Thyroid gland (tissue), 4 donors: ENCODE measurements around the gene TMCO4. TPM values are rescaled to one million over a fixed set of nuclear protein-coding genes. Genes with fewer than 3 reads are reported as not detected.
A peak's percentile ranks its signal among the peaks of the same experiment; 100 is the strongest.

ENCODE experiments used
- DNase-seq, 2 donors: peaks; one replicate each; pipeline ENCODE4 v3.0.0-alpha.2; 2019
- H3K27ac ChIP-seq, 3 donors: fragments of 200-600 bp; sonication (generic); 1 replicate in 2 of 3; 2 replicates in 1 of 3; pipeline ENCODE4 v1.5.1; 2016 to 2019; ENCODE audit warnings: mild to moderate bottlenecking in 1 of 3, moderate library complexity in 1 of 3
- H3K27me3 ChIP-seq: fragments of 200-600 bp; sonication (generic); one replicate; pipeline ENCODE4 v1.5.1; 2019
- H3K36me3 ChIP-seq, 2 donors: fragments of 200-600 bp; sonication (generic); one replicate each; pipeline ENCODE4 v1.5.1; 2016 to 2019
- H3K4me1 ChIP-seq, 2 donors: fragments of 200-600 bp; sonication (generic); one replicate each; pipeline ENCODE4 v1.5.1; 2017 to 2019
- H3K4me3 ChIP-seq, 3 donors: fragments of 200-600 bp; sonication (generic); replicated peaks in 1 of 3; 1 replicate in 2 of 3; 2 replicates in 1 of 3; pipeline ENCODE4 v1.5.1; 2016; ENCODE audit warnings: mild to moderate bottlenecking in 1 of 3
- H3K9me3 ChIP-seq: fragments of 200-600 bp; sonication (generic); one replicate; pipeline ENCODE4 v1.5.1; 2017
- POLR2A ChIP-seq, 2 donors: fragments of 450-650 bp; IDR thresholded peaks; one replicate each; pipeline ENCODE4 v1.6.1; 2017; ENCODE audit warnings: antibody characterized with exemption in 2 of 2, mild to moderate bottlenecking in 2 of 2, moderate library complexity in 1 of 2
- WGBS, 2 donors: methylation state at CpG; one replicate each; pipeline ENCODE4 v1.1.5; 2017; 5-methylcytosine and 5-hydroxymethylcytosine counted together
- intact Hi-C: fragments of 100-400 bp; cut with DNase I; formaldehyde crosslinking; loops from one replicate; pipeline ENCODE4 v1.15.1; 2023
- total RNA-seq, 4 donors: library from RNA; depleted of rRNA; stranded (reverse); fragments of >200 nt; gene quantifications; one replicate each; pipeline ENCODE4 v1.2.3, GENCODE V29; 2016
- TF ChIP-seq, protein P1 (sequence below), 6 experiments: fragments of 200-600 bp in 3 of 6; fragments of 450-650 bp in 3 of 6; sonication (generic) in 3 of 6; IDR thresholded peaks; one replicate each; pipeline ENCODE4 v1.5.1; 2016 to 2019; ENCODE audit warnings: antibody characterized with exemption in 6 of 6, mild to moderate bottlenecking in 2 of 6, inconsistent platforms in 1 of 6, moderate library complexity in 1 of 6

Gene TMCO4
- total RNA-seq, 4 donors from 2014 or later = 34.3 to 67.7 (median 61.4) TPM

DNA sequence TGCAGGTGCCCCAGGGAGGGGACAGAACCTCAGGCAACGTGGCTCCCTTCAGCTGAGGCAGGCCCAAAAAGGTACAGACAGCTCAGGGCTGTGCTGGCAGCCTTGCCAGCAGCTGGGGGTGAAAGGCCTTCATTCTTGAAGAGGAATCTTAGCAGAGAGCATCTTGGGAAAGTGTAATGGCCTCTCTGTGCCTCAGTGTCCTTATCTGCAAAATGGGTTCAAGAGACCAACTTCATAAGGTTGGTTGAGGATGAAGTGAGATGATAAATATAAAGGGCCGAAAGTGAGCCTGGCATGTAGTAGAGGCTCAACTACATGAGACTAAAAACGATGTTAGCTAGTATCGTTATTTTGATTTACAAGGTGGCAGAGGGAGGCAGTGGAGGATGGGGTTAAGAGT is 26.2 kb downstream of the TMCO4 start:
- no peak overlapping the region for H3K27ac ChIP-seq
- H3K27me3 ChIP-seq = no peaks in the 10 kb centered on the region
- WGBS, 2 donors = 93% methylated on average over 4 of the region's 4 CpGs
- DNase-seq = no peak
- no peak overlapping the region for H3K4me3 ChIP-seq
- no peak for TF ChIP-seq POLR2A (IDR thresholded peaks at IDR 0.05)
- TF ChIP-seq, protein P1, sequence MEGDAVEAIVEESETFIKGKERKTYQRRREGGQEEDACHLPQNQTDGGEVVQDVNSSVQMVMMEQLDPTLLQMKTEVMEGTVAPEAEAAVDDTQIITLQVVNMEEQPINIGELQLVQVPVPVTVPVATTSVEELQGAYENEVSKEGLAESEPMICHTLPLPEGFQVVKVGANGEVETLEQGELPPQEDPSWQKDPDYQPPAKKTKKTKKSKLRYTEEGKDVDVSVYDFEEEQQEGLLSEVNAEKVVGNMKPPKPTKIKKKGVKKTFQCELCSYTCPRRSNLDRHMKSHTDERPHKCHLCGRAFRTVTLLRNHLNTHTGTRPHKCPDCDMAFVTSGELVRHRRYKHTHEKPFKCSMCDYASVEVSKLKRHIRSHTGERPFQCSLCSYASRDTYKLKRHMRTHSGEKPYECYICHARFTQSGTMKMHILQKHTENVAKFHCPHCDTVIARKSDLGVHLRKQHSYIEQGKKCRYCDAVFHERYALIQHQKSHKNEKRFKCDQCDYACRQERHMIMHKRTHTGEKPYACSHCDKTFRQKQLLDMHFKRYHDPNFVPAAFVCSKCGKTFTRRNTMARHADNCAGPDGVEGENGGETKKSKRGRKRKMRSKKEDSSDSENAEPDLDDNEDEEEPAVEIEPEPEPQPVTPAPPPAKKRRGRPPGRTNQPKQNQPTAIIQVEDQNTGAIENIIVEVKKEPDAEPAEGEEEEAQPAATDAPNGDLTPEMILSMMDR (IDR thresholded peaks at IDR 0.05) = no peak
- no peaks in the 10 kb centered on the region for H3K9me3 ChIP-seq
- intact Hi-C loops = no loop called here
- H3K4me1 ChIP-seq = no peaks in the 10 kb centered on the region
- peaks cover 17 to 34% of the 10 kb centered on the region in 2 donors for H3K36me3 ChIP-seq

DNA sequence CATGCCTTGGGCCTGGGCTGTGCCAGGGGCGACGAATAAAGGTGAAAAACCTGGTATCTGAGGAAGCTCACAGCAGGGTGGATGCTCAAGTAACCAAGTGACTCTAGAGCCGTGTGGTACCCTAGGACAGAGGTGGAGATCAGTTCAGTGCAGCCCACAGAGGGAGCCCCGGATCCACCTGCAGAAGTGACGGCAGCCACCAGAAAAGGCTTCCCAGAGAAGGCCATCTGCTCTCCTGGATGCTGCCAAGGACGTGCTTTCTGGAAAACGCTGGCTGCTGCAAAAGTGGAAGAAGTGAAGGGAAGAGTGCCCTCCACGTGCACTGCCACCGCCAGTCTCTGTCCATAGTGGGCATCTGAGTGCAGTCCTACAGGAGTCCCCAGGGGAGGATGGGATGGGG is 27.7 kb downstream of the TMCO4 start:
- no peak for DNase-seq
- H3K27me3 ChIP-seq = no peaks in the 10 kb centered on the region
- no peaks in the 10 kb centered on the region for H3K9me3 ChIP-seq
- intact Hi-C loops = no loop called here
- no peak for TF ChIP-seq POLR2A (IDR thresholded peaks at IDR 0.05)
- TF ChIP-seq, protein P1 (IDR thresholded peaks at IDR 0.05) = no peak
- WGBS, 2 donors = 84 to 88% methylated on average over 9 of the region's 9 CpGs
- no peak overlapping the region for H3K4me3 ChIP-seq
- no peak overlapping the region for H3K27ac ChIP-seq
- H3K4me1 ChIP-seq = no peaks in the 10 kb centered on the region
- H3K36me3 ChIP-seq = peaks cover 17 to 29% of the 10 kb centered on the region in 2 donors

DNA sequence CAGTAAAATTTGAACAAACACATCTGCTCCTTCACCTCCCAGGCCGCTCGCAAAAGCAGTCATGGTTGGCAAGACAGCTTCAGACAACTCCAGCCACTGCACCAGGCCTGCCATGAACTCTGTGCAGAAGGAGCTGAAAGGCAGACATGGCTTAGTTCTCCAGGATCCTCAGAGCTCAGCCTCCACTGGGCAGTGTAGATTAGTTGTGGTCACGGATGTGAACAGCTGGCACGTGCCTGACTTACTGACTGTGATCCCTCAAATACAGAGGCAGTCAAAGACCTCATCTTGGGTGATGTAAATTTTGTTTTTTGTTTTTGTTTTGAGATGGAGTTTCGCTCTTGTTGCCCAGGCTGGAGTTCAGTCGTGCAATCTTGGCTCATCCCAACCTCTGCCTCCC is 28.4 kb downstream of the TMCO4 start:
- Histone ChIP-seq H3K9me3 (no peaks in the 10 kb centered on the region), H3K36me3 (peaks cover 17 to 28% of the 10 kb centered on the region in 2 donors), H3K4me1 (no peaks in the 10 kb centered on the region), H3K4me3 (no peak overlapping the region), H3K27me3 (no peaks in the 10 kb centered on the region), H3K27ac (no peak overlapping the region)
- 81 to 92% methylated on average over 6 of the region's 6 CpGs for WGBS, 2 donors
- intact Hi-C loops = no loop called here
- DNase-seq = peak in 1 of 2 donors; percentile 48
- no peak for TF ChIP-seq POLR2A (IDR thresholded peaks at IDR 0.05)
- TF ChIP-seq, protein P1 (IDR thresholded peaks at IDR 0.05) = no peak

DNA sequence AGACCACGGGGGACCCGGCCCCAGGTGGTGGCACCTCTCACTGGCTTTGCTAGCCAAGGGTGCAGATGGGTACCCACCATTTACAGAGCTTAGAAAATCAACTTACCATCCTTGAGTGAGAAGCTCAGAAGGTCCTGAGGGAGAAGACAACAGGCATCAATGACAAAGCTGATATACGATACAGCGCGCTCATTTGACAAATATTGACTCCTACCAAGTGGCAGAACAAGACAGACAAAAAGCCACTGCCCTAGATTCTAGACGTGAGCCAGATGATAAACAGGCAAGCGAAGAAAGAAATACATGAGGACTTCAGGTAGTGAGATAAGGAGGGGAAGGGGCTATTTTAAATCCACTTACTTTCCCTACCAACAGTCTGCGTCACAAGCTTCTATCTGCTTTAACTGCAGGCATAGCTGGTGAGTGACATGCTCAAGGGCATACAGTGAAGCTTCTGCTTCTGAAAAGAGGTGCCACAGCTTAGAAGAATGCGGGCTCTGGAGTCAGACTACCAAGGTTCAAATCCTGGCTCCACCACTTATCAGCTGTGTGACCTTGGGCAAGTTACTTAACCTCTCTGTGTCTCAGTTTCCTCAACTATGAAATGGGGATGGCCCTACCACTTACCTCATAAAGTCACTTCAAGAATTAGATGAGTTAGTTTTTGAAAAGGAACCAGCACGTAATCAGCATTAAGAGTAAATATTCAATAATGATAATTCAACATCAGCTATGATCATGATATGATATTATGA is 29.1 kb downstream of the TMCO4 start:
- Histone ChIP-seq H3K27me3 (no peaks in the 10 kb centered on the region), H3K4me1 (no peaks in the 10 kb centered on the region), H3K9me3 (no peaks in the 10 kb centered on the region), H3K36me3 (peaks cover 17 to 28% of the 10 kb centered on the region in 2 donors), H3K4me3 (no peak overlapping the region), H3K27ac (no peak overlapping the region)
- intact Hi-C loops = no loop called here
- DNase-seq = no peak
- WGBS, 2 donors = 79% methylated on average over 10 of the region's 10 CpGs
- no peak for TF ChIP-seq POLR2A (IDR thresholded peaks at IDR 0.05)
- TF ChIP-seq, protein P1 (IDR thresholded peaks at IDR 0.05) = no peak

DNA sequence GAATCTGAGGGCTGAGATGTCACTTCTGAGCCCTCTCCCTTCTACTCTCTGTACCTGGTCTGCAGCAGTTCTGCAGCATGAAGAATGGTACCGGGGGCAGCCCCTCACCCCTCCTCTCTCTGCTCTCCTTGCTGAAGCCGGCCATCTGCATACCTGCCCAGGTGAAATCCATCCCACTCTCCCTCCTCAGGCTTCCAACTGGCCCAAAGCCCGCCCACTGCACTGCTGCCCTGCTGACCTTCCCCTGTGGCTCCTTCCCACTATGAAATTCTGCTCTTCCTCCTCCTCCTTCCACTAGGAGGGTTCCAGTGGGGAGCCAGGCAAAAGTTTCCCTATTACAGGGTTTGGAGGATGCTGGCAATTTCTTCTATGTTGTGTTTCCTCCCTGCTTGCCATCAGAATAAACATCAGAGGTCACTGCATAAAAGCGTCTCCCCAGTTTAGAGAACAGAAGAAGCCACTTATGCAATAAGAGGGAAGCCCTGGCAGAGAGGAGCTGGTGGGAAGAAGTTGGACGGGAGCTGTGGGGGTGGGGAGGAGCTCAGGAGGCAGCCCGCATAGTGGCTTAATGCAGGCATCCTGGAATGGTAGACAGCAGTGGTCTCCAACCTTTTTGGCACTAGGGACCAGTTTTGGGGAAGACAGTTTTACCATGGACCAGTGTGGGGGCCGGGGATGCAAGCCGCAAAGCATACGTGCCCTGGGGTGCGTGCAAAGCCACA is 30.3 kb downstream of the TMCO4 start:
- H3K36me3 ChIP-seq = peaks cover 17 to 28% of the 10 kb centered on the region in 2 donors
- TF ChIP-seq, protein P1 (IDR thresholded peaks at IDR 0.05) = no peak
- TF ChIP-seq POLR2A (IDR thresholded peaks at IDR 0.05) = no peak

More for the DNA sequence above, 30.3 kb downstream of the TMCO4 start:
- Histone ChIP-seq H3K4me1 (no peaks in the 10 kb centered on the region), H3K9me3 (no peaks in the 10 kb centered on the region), H3K27ac (no peak overlapping the region), H3K4me3 (no peak overlapping the region), H3K27me3 (no peaks in the 10 kb centered on the region)
- WGBS, 2 donors = 65 to 80% methylated on average over 9 to 10 of the region's 10 CpGs
- peak in 1 of 2 donors; percentile 34 for DNase-seq
- intact Hi-C loops = no loop called here
